ENCODE results near the gene MAP3K9. TPM values are rescaled to one million over a fixed set of nuclear protein-coding genes. Genes with fewer than 3 reads are reported as not detected.
"Not testable (repeated sequence)": the region's sequence is repeated elsewhere in the genome, so short reads cannot be mapped to it uniquely, and the experiment has no call there.

The MAP3K9 gene
- total and polyA plus RNA-seq, 2 of the 8 experiments (the other 6 are each of a cell fraction or from before 2014, with no cell fraction given): 9.8 to 24.7 TPM

- not testable (repeated sequence) for H2BK120ac ChIP-seq (replicated peaks; ENCODE audit: low read depth, low read length); H3K56ac ChIP-seq (replicated peaks; ENCODE audit: insufficient read length, low read depth, low read length); H4K20me1 ChIP-seq (replicated peaks in 1 of 2; ENCODE audit: control insufficient read depth in 1 of 2, insufficient read depth in 2 of 2, low read length in 2 of 2); H2BK20ac ChIP-seq (ENCODE audit: low read length); H3K79me1 ChIP-seq (ENCODE audit: low read depth, low read length); H3K36me3 ChIP-seq (ENCODE audit: control insufficient read depth in 2 of 4, insufficient read depth in 4 of 4, low read length in 3 of 4); H2BK12ac ChIP-seq (ENCODE audit: low read depth, low read length); H2BK15ac ChIP-seq (ENCODE audit: low read length); H3K4ac ChIP-seq (replicated peaks; ENCODE audit: insufficient read length, low read depth, low read length); H3K4me3 ChIP-seq (ENCODE audit: extremely low read depth in 1 of 4, insufficient read depth in 2 of 4, low read depth in 3 of 4, low read length in 4 of 4); H4K91ac ChIP-seq (replicated peaks; ENCODE audit: insufficient read length, low read length); H2AK5ac ChIP-seq (ENCODE audit: low read depth, low read length); H3K23me2 ChIP-seq (ENCODE audit: low read depth, low read length); H3K4me2 ChIP-seq (ENCODE audit: insufficient read depth in 1 of 2, low read depth in 2 of 2, low read length in 2 of 2); H3K9me3 ChIP-seq (ENCODE audit: insufficient read depth in 2 of 2, low read depth in 1 of 2, low read length in 1 of 2); H4K8ac ChIP-seq (ENCODE audit: extremely low read depth, insufficient read depth, low read length); H3K14ac ChIP-seq (ENCODE audit: insufficient read length); H3K23ac ChIP-seq (ENCODE audit: insufficient read length); H3K27ac ChIP-seq (ENCODE audit: low read depth, low read length); H3K18ac ChIP-seq (ENCODE audit: extremely low read depth, low read length); H3K9ac ChIP-seq (replicated peaks in 1 of 4; ENCODE audit: extremely low read depth in 1 of 4, low read depth in 3 of 4, low read length in 3 of 4); H3K79me2 ChIP-seq (ENCODE audit: control insufficient read depth in 1 of 2, insufficient read depth in 2 of 2, low read length in 2 of 2); H3K27me3 ChIP-seq (replicated peaks in 1 of 4; ENCODE audit: control insufficient read depth in 3 of 4, extremely low read depth in 1 of 4, insufficient read depth in 3 of 4, low read length in 3 of 4); H2AFZ ChIP-seq (ENCODE audit: low read length); H2BK5ac ChIP-seq (ENCODE audit: low read depth, low read length); H4K5ac ChIP-seq (ENCODE audit: insufficient read length, low read depth, low read length); FAIRE-seq; DNase-seq (ENCODE audit: low read depth in 1 of 2, low spot score in 2 of 2)
- ChIA-PET CTCF (ENCODE audit: partially characterized antibody) (interaction anchor here (1.5 to 3.6 kb wide), 2 partner anchors 10 to 11 kb away, joined by 4 to 30 read pairs; no protein-coding TSS in a partner anchor), POLR2A (ENCODE audit: partially characterized antibody) (interaction anchor here (1.3 kb wide), 1 partner anchor 43 kb away, joined by 3 read pairs; no protein-coding TSS in a partner anchor)
- peaks cover 12 to 22% (median 20%) of the 10 kb centered on the region in 4 experiments for H3K4me1 ChIP-seq (replicated peaks in 1 of 4; ENCODE audit: control insufficient read depth in 3 of 4, insufficient read depth in 4 of 4, low read length in 3 of 4)
- WGBS, 2 experiments (ENCODE audit: extremely low coverage in 1 of 2, insufficient coverage in 1 of 2, insufficient read length in 1 of 2, insufficient replicate concordance in 2 of 2, low coverage in 1 of 2, low lambda C conversion rate in 2 of 2, missing lambda C conversion rate in 1 of 2): 90% methylated on average over 1 of the region's 1 CpG; no CpG with 5 or more reads in 1 of the 2 experiments
Observed at GRCh38 chr14:70703621-70704168, 105.6 kb downstream of the MAP3K9 start.

Measured in H1 (cell line).